H9 (cell line): ENCODE results near the gene NF1. TPM values are rescaled to one million over a fixed set of nuclear protein-coding genes. Genes with fewer than 3 reads are reported as not detected.

ENCODE experiments used
- DNase-seq: peaks from one replicate; pipeline ENCODE4 v3.0.0-alpha.2; 2017
- H2AFZ ChIP-seq: one replicate; pipeline ENCODE4 v1.6.1; 2013; ENCODE audit warnings: mild to moderate bottlenecking, low read length, control low read depth, moderate library complexity
- H2AK5ac ChIP-seq: 2 replicates; pipeline ENCODE4 v1.6.1; 2013; ENCODE audit warnings: low read length, control low read depth, mixed read lengths; ENCODE audit not compliant: insufficient read length
- H2BK120ac ChIP-seq: one replicate; pipeline ENCODE4 v1.6.1; 2013; ENCODE audit warnings: low read depth, mild to moderate bottlenecking, low read length, control low read depth, inconsistent platforms; ENCODE audit not compliant: poor library complexity, severe bottlenecking
- H2BK12ac ChIP-seq: 2 replicates; pipeline ENCODE4 v1.6.1; 2013; ENCODE audit warnings: low read length, control low read depth, mixed read lengths, low read depth; ENCODE audit not compliant: insufficient read length
- H2BK15ac ChIP-seq: 2 replicates; pipeline ENCODE4 v1.6.1; 2013; ENCODE audit warnings: low read depth, low read length, control low read depth
- H2BK20ac ChIP-seq: one replicate; pipeline ENCODE4 v1.6.1; 2013; ENCODE audit warnings: low read depth, mild to moderate bottlenecking, low read length, control low read depth, inconsistent platforms; ENCODE audit not compliant: poor library complexity, severe bottlenecking
- H2BK5ac ChIP-seq: 2 replicates; pipeline ENCODE4 v1.6.1; 2013; ENCODE audit warnings: low read length, control low read depth, mixed read lengths; ENCODE audit not compliant: insufficient read length
- H3K14ac ChIP-seq: 2 replicates; pipeline ENCODE4 v1.6.1; 2013; ENCODE audit warnings: low read length, control low read depth; ENCODE audit not compliant: insufficient read depth
- H3K18ac ChIP-seq: 2 replicates; pipeline ENCODE4 v1.6.1; 2013; ENCODE audit warnings: low read depth, mild to moderate bottlenecking, mixed read lengths, low read length, control low read depth; ENCODE audit not compliant: insufficient read length
- H3K23ac ChIP-seq: 2 replicates; pipeline ENCODE4 v1.6.1; 2013; ENCODE audit warnings: low read length, control low read depth, mixed read lengths, low read depth; ENCODE audit not compliant: insufficient read length
- H3K23me2 ChIP-seq: 2 replicates; pipeline ENCODE4 v1.6.1; 2013; ENCODE audit warnings: low read depth, mild to moderate bottlenecking, mixed read lengths, low read length, control low read depth; ENCODE audit not compliant: insufficient read length, poor library complexity, severe bottlenecking
- H3K27ac ChIP-seq: 2 replicates; pipeline ENCODE4 v1.5.1; 2013; ENCODE audit warnings: low read length, control low read depth, mixed read lengths, low read depth; ENCODE audit not compliant: insufficient read length
- H3K27me3 ChIP-seq: 2 replicates; pipeline ENCODE4 v1.6.1; 2013; ENCODE audit warnings: low read length, control low read depth, inconsistent platforms; ENCODE audit not compliant: insufficient read depth
- H3K4ac ChIP-seq: 2 replicates; pipeline ENCODE4 v1.6.1; 2013; ENCODE audit warnings: low read depth, mild to moderate bottlenecking, control low read depth, inconsistent platforms, low read length, moderate library complexity
- H3K4me1 ChIP-seq: 2 replicates; pipeline ENCODE4 v1.6.1; 2013; ENCODE audit warnings: low read length, control low read depth, inconsistent platforms; ENCODE audit not compliant: insufficient read depth
- H3K4me2 ChIP-seq: 2 replicates; pipeline ENCODE4 v1.6.1; 2013; ENCODE audit warnings: low read length, control low read depth, mixed read lengths; ENCODE audit not compliant: insufficient read length, insufficient read depth
- H3K56ac ChIP-seq: 2 replicates; pipeline ENCODE4 v1.6.1; 2013; ENCODE audit warnings: low read depth, mild to moderate bottlenecking, mixed read lengths, low read length, control low read depth; ENCODE audit not compliant: insufficient read length
- H3K79me1 ChIP-seq: 2 replicates; pipeline ENCODE4 v1.6.1; 2013; ENCODE audit warnings: low read depth, mild to moderate bottlenecking, moderate library complexity, low read length, control low read depth, inconsistent platforms; ENCODE audit not compliant: insufficient read depth, poor library complexity, severe bottlenecking
- H3K79me2 ChIP-seq: 2 replicates; pipeline ENCODE4 v1.6.1; 2013; ENCODE audit warnings: low read length, control low read depth, inconsistent platforms; ENCODE audit not compliant: insufficient read depth
- H3K9ac ChIP-seq: 2 replicates; pipeline ENCODE4 v1.6.1; 2013; ENCODE audit warnings: low read length, control low read depth, mixed read lengths; ENCODE audit not compliant: insufficient read length; ENCODE audit errors: extremely low read depth
- H3K9me3 ChIP-seq: one replicate; pipeline ENCODE4 v1.6.1; 2013; ENCODE audit warnings: low read depth, low read length, inconsistent platforms; ENCODE audit not compliant: control insufficient read depth
- H3T11ph ChIP-seq: one replicate; pipeline ENCODE4 v1.6.1; 2013; ENCODE audit warnings: mild to moderate bottlenecking, low read length, control low read depth, inconsistent platforms
- H4K20me1 ChIP-seq: one replicate; pipeline ENCODE4 v1.6.1; 2013; ENCODE audit not compliant: control insufficient read depth, insufficient read length, insufficient read depth
- H4K5ac ChIP-seq: 2 replicates; pipeline ENCODE4 v1.6.1; 2013; ENCODE audit warnings: low read depth, mild to moderate bottlenecking, mixed read lengths, low read length, control low read depth; ENCODE audit not compliant: insufficient read length
- H4K8ac ChIP-seq: replicated peaks from 2 replicates; pipeline ENCODE4 v1.6.1; 2013; ENCODE audit warnings: low read length, control low read depth, mixed read lengths, low read depth; ENCODE audit not compliant: insufficient read length
- H4K91ac ChIP-seq: 2 replicates; pipeline ENCODE4 v1.6.1; 2013; ENCODE audit warnings: low read depth, mild to moderate bottlenecking, moderate library complexity, mixed read lengths, low read length, control low read depth; ENCODE audit not compliant: insufficient read length
- H3K27ac Mint-ChIP-seq, 3 experiments: 2 replicates in 2 of 3; 3 replicates in 1 of 3; pipeline ENCODE4 v1.8.0; 2020 to 2021; ENCODE audit warnings: mixed read lengths in 3 of 3, mild to moderate bottlenecking in 1 of 3, moderate library complexity in 1 of 3
- H3K27me3 Mint-ChIP-seq: 2 replicates; pipeline ENCODE4 v1.8.0; 2021; ENCODE audit warnings: low read depth, mild to moderate bottlenecking, moderate library complexity, mixed read lengths
- H3K36me3 Mint-ChIP-seq, 3 experiments: 2 replicates in 2 of 3; 3 replicates in 1 of 3; pipeline ENCODE4 v1.8.0; 2020 to 2021; ENCODE audit warnings: low read depth in 3 of 3, mixed read lengths in 3 of 3; ENCODE audit not compliant: insufficient read depth in 1 of 3
- H3K4me1 Mint-ChIP-seq, 2 experiments: 2 replicates each; pipeline ENCODE4 v1.8.0; 2020; ENCODE audit warnings: mixed read lengths in 2 of 2
- H3K4me3 Mint-ChIP-seq, 2 experiments: 2 replicates in 1 of 2; 3 replicates in 1 of 2; pipeline ENCODE4 v1.8.0; 2020 to 2021; ENCODE audit warnings: mild to moderate bottlenecking in 2 of 2, mixed read lengths in 2 of 2, moderate library complexity in 1 of 2
- H3K9me3 Mint-ChIP-seq, 2 experiments: 2 replicates in 1 of 2; 3 replicates in 1 of 2; pipeline ENCODE4 v1.8.0; 2020; ENCODE audit warnings: mild to moderate bottlenecking in 2 of 2, mixed read lengths in 2 of 2, moderate library complexity in 1 of 2
- WGBS: extraction: QIAGEN DNeasy Blood & Tissue Kit; methylation state at CpG from one replicate; pipeline ENCODE4 v1.1.7; 2013; ENCODE audit warnings: missing lambda C conversion rate, low lambda C conversion rate, mixed read lengths; ENCODE audit not compliant: insufficient read length; ENCODE audit errors: extremely low coverage; 5-methylcytosine and 5-hydroxymethylcytosine counted together
- total RNA-seq: library from RNA; stranded (reverse); gene quantifications from 2 replicates; pipeline ENCODE4 v1.2.1, GENCODE V29; 2021
- TF ChIP-seq, protein P1 (sequence below): fragments of 200-600 bp; sonication (generic); conservative IDR thresholded peaks from 3 replicates; pipeline ENCODE4 v1.8.0; 2021; ENCODE audit warnings: antibody characterized with exemption, mild to moderate bottlenecking

Gene NF1
- total RNA-seq, 1 experiment from 2014 or later: 38.1 TPM

DNA sequence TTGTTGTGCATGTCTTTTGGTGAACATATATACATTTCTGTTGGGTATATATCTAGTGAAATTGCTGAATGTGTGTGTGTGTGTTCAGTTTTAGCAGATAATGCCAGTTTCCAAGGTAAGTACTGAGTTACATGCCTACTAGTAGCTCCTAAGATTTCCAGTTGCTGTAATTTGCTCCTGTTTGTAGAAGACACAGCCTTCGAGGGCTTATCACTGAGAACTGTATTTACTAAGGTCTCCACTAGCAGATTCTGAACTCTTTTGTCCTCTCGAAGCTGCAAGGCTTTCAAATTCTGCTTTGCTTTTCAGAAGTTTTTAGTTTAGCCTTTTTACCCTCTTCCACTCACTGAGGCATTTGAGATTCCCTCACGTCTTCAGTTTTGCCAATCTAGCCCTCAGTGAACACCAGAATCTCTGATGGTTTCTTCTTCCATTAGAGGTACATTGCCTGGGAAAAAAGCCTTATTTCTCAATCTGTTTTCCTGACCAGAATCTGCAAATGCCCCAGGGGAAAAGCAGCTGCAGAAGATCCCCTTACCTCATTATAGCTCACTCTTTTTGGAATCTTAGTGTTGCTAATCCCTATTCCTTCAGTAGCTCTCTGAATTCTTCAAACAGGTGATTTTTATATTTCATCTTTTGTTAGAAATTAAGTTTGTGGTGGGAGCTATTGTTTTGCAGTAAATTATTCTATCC lies 52.9 kb downstream of the NF1 start:
- no peak overlapping the region for H2AK5ac ChIP-seq
- no peak overlapping the region for H3K4ac ChIP-seq
- H3K79me1 ChIP-seq: no peaks in the 10 kb centered on the region
- no peak overlapping the region for H3T11ph ChIP-seq
- H3K9me3 ChIP-seq: no peaks in the 10 kb centered on the region
- peaks cover 0 to 3% of the 10 kb centered on the region in 2 experiments; a peak in 1 of 5 replicates for H3K9me3 Mint-ChIP-seq
- H4K91ac ChIP-seq: no peak overlapping the region
- no peak overlapping the region for H2BK5ac ChIP-seq
- H3K4me1 Mint-ChIP-seq: peaks cover 21 to 28% of the 10 kb centered on the region in 2 experiments
- TF ChIP-seq, protein P1, sequence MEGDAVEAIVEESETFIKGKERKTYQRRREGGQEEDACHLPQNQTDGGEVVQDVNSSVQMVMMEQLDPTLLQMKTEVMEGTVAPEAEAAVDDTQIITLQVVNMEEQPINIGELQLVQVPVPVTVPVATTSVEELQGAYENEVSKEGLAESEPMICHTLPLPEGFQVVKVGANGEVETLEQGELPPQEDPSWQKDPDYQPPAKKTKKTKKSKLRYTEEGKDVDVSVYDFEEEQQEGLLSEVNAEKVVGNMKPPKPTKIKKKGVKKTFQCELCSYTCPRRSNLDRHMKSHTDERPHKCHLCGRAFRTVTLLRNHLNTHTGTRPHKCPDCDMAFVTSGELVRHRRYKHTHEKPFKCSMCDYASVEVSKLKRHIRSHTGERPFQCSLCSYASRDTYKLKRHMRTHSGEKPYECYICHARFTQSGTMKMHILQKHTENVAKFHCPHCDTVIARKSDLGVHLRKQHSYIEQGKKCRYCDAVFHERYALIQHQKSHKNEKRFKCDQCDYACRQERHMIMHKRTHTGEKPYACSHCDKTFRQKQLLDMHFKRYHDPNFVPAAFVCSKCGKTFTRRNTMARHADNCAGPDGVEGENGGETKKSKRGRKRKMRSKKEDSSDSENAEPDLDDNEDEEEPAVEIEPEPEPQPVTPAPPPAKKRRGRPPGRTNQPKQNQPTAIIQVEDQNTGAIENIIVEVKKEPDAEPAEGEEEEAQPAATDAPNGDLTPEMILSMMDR: no peak
- no peak overlapping the region for H4K5ac ChIP-seq
- H2AFZ ChIP-seq: no peak overlapping the region
- no peak overlapping the region for H3K4me2 ChIP-seq
- no peak overlapping the region for H2BK20ac ChIP-seq
- H3K18ac ChIP-seq: no peak overlapping the region
- no peak for DNase-seq
- WGBS: no CpG with 5 or more reads among the region's 3 CpGs
- no peak overlapping the region for H3K9ac ChIP-seq
- peaks cover 5% of the 10 kb centered on the region; the same call in 1 of the 2 replicates for H3K4me1 ChIP-seq
- H2BK12ac ChIP-seq: no peak overlapping the region
- no peak overlapping the region for H4K8ac ChIP-seq
- peaks cover 2% of the 10 kb centered on the region; the same call in 1 of the 2 replicates for H3K79me2 ChIP-seq
- H3K27ac ChIP-seq: no peak overlapping the region
- no peak overlapping the region for H2BK120ac ChIP-seq
- H3K23ac ChIP-seq: no peak overlapping the region
- no peaks in the 10 kb centered on the region for H4K20me1 ChIP-seq
- H3K56ac ChIP-seq: no peak overlapping the region
- no peak overlapping the region for H3K4me3 Mint-ChIP-seq
- no peak overlapping the region for H2BK15ac ChIP-seq
- no peak overlapping the region for H3K14ac ChIP-seq
- peak overlapping the region in 1 of 3 experiments; percentile 60; a peak in 1 of 7 replicates for H3K27ac Mint-ChIP-seq
- H3K23me2 ChIP-seq: no peaks in the 10 kb centered on the region
- H3K36me3 Mint-ChIP-seq: peaks cover 9 to 21% (median 17%) of the 10 kb centered on the region in 3 experiments
- no peaks in the 10 kb centered on the region; the same call in 1 of the 2 replicates for H3K27me3 Mint-ChIP-seq
- H3K27me3 ChIP-seq: no peaks in the 10 kb centered on the region
